ENCODE measurements around the gene SPARC.

Gene SPARC

GRCh38 chr5:151677776-151678545 is 8.8 kb downstream of the SPARC start:
- DNase-seq: no peak

- DNase-seq: no peak
These were observed 10.0 kb downstream of the SPARC start for GRCh38 chr5:151676719-151677118.

GRCh38 chr5:151676314-151676712 is 10.4 kb downstream of the SPARC start:
- no peak for DNase-seq

- no peak for DNase-seq
These were observed 11.0 kb downstream of the SPARC start for GRCh38 chr5:151675611-151676313.

- no peak for DNase-seq
These were observed 11.8 kb downstream of the SPARC start for GRCh38 chr5:151674626-151675610.

- DNase-seq: no peak
These were observed 13.3 kb downstream of the SPARC start for GRCh38 chr5:151673421-151673820.

GRCh38 chr5:151672516-151672915 is 14.2 kb downstream of the SPARC start:
- DNase-seq: no peak

- no peak for DNase-seq
These were observed 14.8 kb downstream of the SPARC start for GRCh38 chr5:151671950-151672349.

GRCh38 chr5:151670953-151671636 is 15.6 kb downstream of the SPARC start:
- no peak for DNase-seq

- no peak for DNase-seq
These were observed 16.5 kb downstream of the SPARC start for GRCh38 chr5:151670083-151670686.

- DNase-seq: no peak
These were observed 19.6 kb downstream of the SPARC start for GRCh38 chr5:151667083-151667482.

- peak; percentile 2 for DNase-seq
These were observed 21.1 kb downstream of the SPARC start for GRCh38 chr5:151665613-151666012.

- DNase-seq: no peak
These were observed 21.8 kb downstream of the SPARC start for GRCh38 chr5:151664694-151665585.

- DNase-seq: no peak
These were observed 23.0 kb downstream of the SPARC start for GRCh38 chr5:151663617-151664293.

- DNase-seq: no peak
These were observed 23.9 kb downstream of the SPARC start for GRCh38 chr5:151662805-151663204.

GRCh38 chr5:151661968-151662732 is 24.6 kb downstream of the SPARC start:
- no peak for DNase-seq

GRCh38 chr5:151660616-151661495 is 25.9 kb downstream of the SPARC start:
- DNase-seq: no peak

GRCh38 chr5:151659001-151659754 is 27.5 kb downstream of the SPARC start:
- DNase-seq: peak; percentile 30
